Ovary (tissue), 9 donors: ENCODE results near the gene SLC13A2. TPM values are rescaled to one million over a fixed set of nuclear protein-coding genes. Genes with fewer than 3 reads are reported as not detected.

ENCODE experiments used
- DNase-seq, 5 donors: peaks; one replicate each; pipeline ENCODE4 v3.0.0-alpha.2; 2019 to 2020
- H3K27ac ChIP-seq, 2 donors: fragments of 200-600 bp; one replicate each; pipeline versions ENCODE4 v1.5.1 to v1.8.0; 2019 to 2022
- H3K27me3 ChIP-seq: fragments of 200-600 bp; one replicate; pipeline ENCODE4 v1.8.0; 2022
- H3K36me3 ChIP-seq: fragments of 200-600 bp; sonication (generic); one replicate; pipeline ENCODE4 v1.5.1; 2019
- H3K4me1 ChIP-seq: one replicate; pipeline ENCODE4 v1.8.1; 2013; ENCODE audit warnings: mild to moderate bottlenecking, moderate library complexity; ENCODE audit not compliant: insufficient read depth
- H3K4me3 ChIP-seq: fragments of 200-600 bp; sonication (generic); one replicate; pipeline ENCODE4 v1.5.1; 2017
- H3K9me3 ChIP-seq, 2 donors: fragments of 200-600 bp in 1 of 2; sonication (generic) in 1 of 2; one replicate each; pipeline versions ENCODE4 v1.5.1 to v1.8.1; 2013 to 2019; ENCODE audit warnings: mild to moderate bottlenecking in 1 of 2, moderate library complexity in 1 of 2
- CTCF ChIP-seq, 3 donors: fragments of 450-650 bp in 2 of 3; fragments of 200-600 bp in 1 of 3; IDR thresholded peaks; one replicate each; pipeline versions ENCODE4 v1.5.1 to v1.8.0; 2016 to 2022; ENCODE audit warnings: antibody characterized with exemption in 3 of 3, mild to moderate bottlenecking in 1 of 3
- EP300 ChIP-seq: sonication (generic); formaldehyde crosslinking; IDR thresholded peaks from one replicate; pipeline ENCODE4 v1.6.1; 2017; ENCODE audit warnings: antibody characterized with exemption
- POLR2A ChIP-seq: fragments of 450-650 bp; IDR thresholded peaks from one replicate; pipeline ENCODE4 v1.6.1; 2017; ENCODE audit warnings: antibody characterized with exemption, mild to moderate bottlenecking, moderate library complexity
- WGBS, 3 donors: extraction: QIAGEN DNeasy Blood & Tissue Kit in 1 of 3; methylation state at CpG; one replicate each; pipeline versions ENCODE4 v1.1.5 to v1.1.7; 2013 to 2017; 5-methylcytosine and 5-hydroxymethylcytosine counted together
- intact Hi-C, 4 donors: fragments of 100-400 bp; cut with DNase I; formaldehyde crosslinking; loops; one replicate each; pipeline versions ENCODE4 v1.11.0 to v1.15.1; 2022 to 2023
- polyA plus RNA-seq, 2 donors: library from polyadenylated mRNA; stranded (reverse); fragments of 200-250 nt in 1 of 2; fragments of 350-450 nt in 1 of 2; fragmentation: Illumina TruSeq in 1 of 2; extraction: RNeasy Lipid Tissue Mini Kit (QIAGEN cat#74804) in 1 of 2; gene quantifications; one replicate each; pipeline ENCODE4 v1.2.3, GENCODE V29; 2013 to 2014
- total RNA-seq, 7 donors: library from RNA; depleted of rRNA in 2 of 7; stranded (reverse); fragments of >200 nt in 2 of 7; fragmentation: NEBNext Ultra II Directional in 3 of 7; extraction: Animal tissue kit (Norgen Biotek cat#: 25700) in 3 of 7; gene quantifications; one replicate each; pipeline versions ENCODE4 v1.1.0 to v1.2.4, GENCODE V29; 2016 to 2023
- donor health status: DM: no; HTN: no; CAD: no; lungs with moderate emphysema.
- donor health status: DM: no; HTN: no; CAD: no.
- donor health status: Bipolar disorder and iron deficiency.
- donor health status: DM: yes; HTN: yes; CAD: no.
- donor health status: DM: no; HTN: no; CAD: no.
- donor health status: DM: yes; HTN: yes; CAD: no.

Gene SLC13A2
- total and polyA plus RNA-seq, 9 donors = 0.95 TPM; not detected in 8

- H3K4me1 ChIP-seq = no peaks in the 10 kb centered on the region
- no peaks in the 10 kb centered on the region for H3K36me3 ChIP-seq
- no peak for TF ChIP-seq EP300
- no peak for TF ChIP-seq CTCF (IDR thresholded peaks at IDR 0.05)
- TF ChIP-seq POLR2A = no peak
- DNase-seq = no peak
- WGBS, 3 donors = 60 to 69% (median 67%) methylated on average over 3 of the region's 3 CpGs
- H3K9me3 ChIP-seq = no peaks in the 10 kb centered on the region
- H3K27ac ChIP-seq = no peak overlapping the region
- intact Hi-C loops = no loop called here
- no peak overlapping the region for H3K4me3 ChIP-seq
- no peaks in the 10 kb centered on the region for H3K27me3 ChIP-seq
Observed at GRCh38 chr17:28478712-28479615, 5.5 kb downstream of the SLC13A2 start.

GRCh38 chr17:28480278-28480677 lies 6.8 kb downstream of the SLC13A2 start:
- Histone ChIP-seq H3K36me3 (no peaks in the 10 kb centered on the region), H3K4me1 (no peaks in the 10 kb centered on the region), H3K27ac (no peak overlapping the region), H3K9me3 (no peaks in the 10 kb centered on the region), H3K27me3 (no peaks in the 10 kb centered on the region), H3K4me3 (no peak overlapping the region)
- no peak for DNase-seq
- intact Hi-C loops = no loop called here
- TF ChIP-seq CTCF (IDR thresholded peaks at IDR 0.05) (no peak), EP300 (no peak), POLR2A (no peak)
- WGBS, 3 donors = 82 to 87% (median 82%) methylated on average over 5 of the region's 5 CpGs

- H3K9me3 ChIP-seq = no peaks in the 10 kb centered on the region
- TF ChIP-seq POLR2A (no peak), EP300 (no peak), CTCF (IDR thresholded peaks at IDR 0.05) (no peak)
- no peak overlapping the region for H3K4me3 ChIP-seq
- no peaks in the 10 kb centered on the region for H3K27me3 ChIP-seq
- no peaks in the 10 kb centered on the region for H3K36me3 ChIP-seq
- WGBS, 3 donors = 60 to 70% (median 64%) methylated on average over 10 of the region's 10 CpGs
- no peaks in the 10 kb centered on the region for H3K4me1 ChIP-seq
- H3K27ac ChIP-seq = no peak overlapping the region
- DNase-seq = no peak
- intact Hi-C loops = no loop called here
Observed at GRCh38 chr17:28480799-28481571, 7.5 kb downstream of the SLC13A2 start.

GRCh38 chr17:28482551-28483199 lies 9.2 kb downstream of the SLC13A2 start:
- no peak for DNase-seq
- intact Hi-C loops = no loop called here

More at GRCh38 chr17:28482551-28483199, 9.2 kb downstream of the SLC13A2 start:
- no peak overlapping the region for H3K4me3 ChIP-seq
- 59 to 65% (median 62%) methylated on average over 10 of the region's 10 CpGs for WGBS, 3 donors
- H3K9me3 ChIP-seq = no peaks in the 10 kb centered on the region
- no peaks in the 10 kb centered on the region for H3K4me1 ChIP-seq
- H3K27me3 ChIP-seq = no peaks in the 10 kb centered on the region
- no peak for TF ChIP-seq POLR2A
- no peak for TF ChIP-seq EP300
- no peak for TF ChIP-seq CTCF (IDR thresholded peaks at IDR 0.05)
- H3K36me3 ChIP-seq = no peaks in the 10 kb centered on the region
- H3K27ac ChIP-seq = no peak overlapping the region
